SK-N-SH (cell line): ENCODE results near the gene UBE2D1. TPM values are rescaled to one million over a fixed set of nuclear protein-coding genes. Genes with fewer than 3 reads are reported as not detected.

Experiments
- CTCF ChIA-PET: fragments of 300-600, 350-600 bp; formaldehyde crosslinking; extraction: SDS; loops from one replicate; lab custom pipeline; 2021; lab: Yijun Ruan, JAX
- POLR2A ChIA-PET: fragments of 350-600 bp; sonication (Branson Sonifier 250); formaldehyde crosslinking; extraction: SDS; loops from one replicate; lab custom pipeline; 2020; ENCODE audit warnings: antibody characterized with exemption, inconsistent platforms; lab: Yijun Ruan, JAX
- DNase-seq: peaks from one replicate; pipeline ENCODE4 v3.0.0; 2012
- H2AFZ ChIP-seq: fragments of 200-600 bp; sonication (generic); 2 replicates; pipeline ENCODE4 v1.8.1; 2016; ENCODE audit warnings: antibody characterized with exemption, mild to moderate bottlenecking, low read depth
- H3F3A ChIP-seq: fragments of 200-600 bp; sonication (generic); replicated peaks from 2 replicates; pipeline ENCODE3; 2016; ENCODE audit warnings: antibody characterized with exemption, mild to moderate bottlenecking; ENCODE audit not compliant: insufficient read depth
- H3K27ac ChIP-seq, 2 experiments: fragments of 200-500 bp in 1 of 2; fragments of 200-600 bp in 1 of 2; sonication (Bioruptor generic) in 1 of 2; sonication (generic), shearing (Covaris generic) in 1 of 2; 2 replicates each; pipeline versions ENCODE4 v1.5.1 to v1.6.1; 2014 to 2016; ENCODE audit warnings: low read depth in 2 of 2, inconsistent platforms in 1 of 2, low read length in 1 of 2, mild to moderate bottlenecking in 1 of 2, mixed read lengths in 1 of 2
- H3K27me3 ChIP-seq: fragments of 200-600 bp; sonication (generic), shearing (Covaris generic); 2 replicates; pipeline ENCODE4 v1.6.1; 2016; ENCODE audit warnings: mixed run types; ENCODE audit not compliant: insufficient read depth
- H3K36me3 ChIP-seq, 2 experiments: fragments of 200-500 bp in 1 of 2; fragments of 200-600 bp in 1 of 2; sonication (Bioruptor generic) in 1 of 2; sonication (generic) in 1 of 2; replicated peaks in 1 of 2; 2 replicates each; pipeline versions ENCODE3 to v1.5.1; 2014 to 2016; ENCODE audit warnings: low read length in 1 of 2, mild to moderate bottlenecking in 1 of 2; ENCODE audit not compliant: insufficient read depth in 2 of 2, control insufficient read depth in 1 of 2
- H3K4me1 ChIP-seq, 2 experiments: fragments of 200-500 bp in 1 of 2; fragments of 200-600 bp in 1 of 2; sonication (Bioruptor generic) in 1 of 2; sonication (generic), shearing (Covaris generic) in 1 of 2; 2 replicates each; pipeline versions ENCODE4 v1.5.1 to v1.6.1; 2014 to 2016; ENCODE audit warnings: low read depth in 1 of 2, low read length in 1 of 2, mixed run types in 1 of 2; ENCODE audit not compliant: insufficient read depth in 2 of 2, control insufficient read depth in 1 of 2
- H3K4me2 ChIP-seq: fragments of 200-600 bp; sonication (generic), shearing (Covaris generic); 2 replicates; pipeline ENCODE4 v1.6.1; 2017; ENCODE audit warnings: mixed run types
- H3K4me3 ChIP-seq, 2 experiments: fragments of 200-500 bp in 1 of 2; fragments of 200-600 bp in 1 of 2; sonication (Bioruptor generic) in 1 of 2; sonication (generic), shearing (Covaris generic) in 1 of 2; 2 replicates each; pipeline versions ENCODE4 v1.5.1 to v1.8.1; 2014 to 2016; ENCODE audit warnings: low read depth in 2 of 2, inconsistent platforms in 1 of 2, low read length in 1 of 2, mild to moderate bottlenecking in 1 of 2, mixed read lengths in 1 of 2, moderate library complexity in 1 of 2
- H3K79me2 ChIP-seq: fragments of 200-600 bp; sonication (generic); 2 replicates; pipeline ENCODE4 v1.8.1; 2017; ENCODE audit warnings: mild to moderate bottlenecking; ENCODE audit not compliant: insufficient read depth
- H3K9ac ChIP-seq: fragments of 200-600 bp; sonication (generic); 2 replicates; pipeline ENCODE4 v1.6.1; 2017; ENCODE audit warnings: mixed run types
- H3K9me2 ChIP-seq: fragments of 200-600 bp; sonication (generic); 2 replicates; pipeline ENCODE4 v1.6.1; 2017; ENCODE audit warnings: mixed run types
- H3K9me3 ChIP-seq: fragments of 200-600 bp; sonication (generic); 2 replicates; pipeline ENCODE4 v1.6.1; 2017; ENCODE audit warnings: mixed run types, mild to moderate bottlenecking, moderate library complexity
- H4K20me1 ChIP-seq: fragments of 200-600 bp; sonication (generic); 2 replicates; pipeline ENCODE4 v1.6.1; 2017; ENCODE audit warnings: mild to moderate bottlenecking, mixed run types; ENCODE audit not compliant: insufficient read depth
- ELF1 ChIP-seq: IDR thresholded peaks from 2 replicates; pipeline ENCODE4 v1.4.0; 2012
- EZH2phosphoT487 ChIP-seq: fragments of 200-600 bp; sonication (generic); IDR thresholded peaks from 2 replicates; pipeline ENCODE4 v1.6.1; 2017; ENCODE audit warnings: low read depth, mixed run types, mild to moderate bottlenecking, antibody characterized with exemption, moderate library complexity, borderline replicate concordance
- FOSL2 ChIP-seq: IDR thresholded peaks from 2 replicates; pipeline ENCODE4 v1.4.0; 2012; ENCODE audit warnings: low read depth, mild to moderate bottlenecking, moderate library complexity, borderline replicate concordance
- GABPA ChIP-seq: IDR thresholded peaks from 2 replicates; pipeline ENCODE4 v1.4.0; 2012; ENCODE audit warnings: low read depth, mild to moderate bottlenecking
- GATA2 ChIP-seq: sonication (generic); formaldehyde crosslinking; IDR thresholded peaks from 2 replicates; pipeline ENCODE4 v1.5.0; 2020; ENCODE audit warnings: mild to moderate bottlenecking, missing genetic modification reagents
- IRF3 ChIP-seq: fragments of 150-350 bp; IDR thresholded peaks from 2 replicates; pipeline ENCODE4 v1.6.1; 2016; ENCODE audit warnings: mild to moderate bottlenecking, low read depth, low read length
- MEF2A ChIP-seq: IDR thresholded peaks from 2 replicates; pipeline ENCODE4 v1.4.0; 2012; ENCODE audit warnings: low read depth, borderline replicate concordance
- NFIC ChIP-seq: IDR thresholded peaks from 2 replicates; pipeline ENCODE4 v1.4.0; 2012; ENCODE audit warnings: borderline replicate concordance
- POLR2AphosphoS5 ChIP-seq: IDR thresholded peaks from 2 replicates; pipeline ENCODE4 v1.6.1; 2012; ENCODE audit warnings: low read depth, low read length
- REST ChIP-seq: IDR thresholded peaks from 2 replicates; pipeline ENCODE4 v1.6.1; 2012; ENCODE audit warnings: mild to moderate bottlenecking, low read depth, low read length, moderate library complexity
- RFX5 ChIP-seq: IDR thresholded peaks from 2 replicates; pipeline ENCODE4 v1.6.1; 2012; ENCODE audit warnings: mild to moderate bottlenecking, improper control_type of control experiment, low read length
- RXRA ChIP-seq: IDR thresholded peaks from 2 replicates; pipeline ENCODE4 v1.4.0; 2012; ENCODE audit warnings: low read depth, mild to moderate bottlenecking, borderline replicate concordance
- TAF1 ChIP-seq: IDR thresholded peaks from 2 replicates; pipeline ENCODE4 v1.6.1; 2012; ENCODE audit warnings: low read depth, mild to moderate bottlenecking, low read length, moderate library complexity, borderline replicate concordance
- TCF12 ChIP-seq: IDR thresholded peaks from 2 replicates; pipeline ENCODE4 v1.4.0; 2012
- TEAD4 ChIP-seq: IDR thresholded peaks from 2 replicates; pipeline ENCODE4 v1.4.0; 2012; ENCODE audit warnings: mild to moderate bottlenecking, borderline replicate concordance; ENCODE audit not compliant: insufficient read depth
- WGBS: methylation state at CpG from one replicate; pipeline ENCODE4 v1.1.6; 2017; ENCODE audit warnings: low lambda C conversion rate; 5-methylcytosine and 5-hydroxymethylcytosine counted together
- polyA plus RNA-seq, 3 experiments: library from polyadenylated mRNA; depleted of rRNA; stranded (reverse); fragments of >200 nt; gene quantifications; 2 replicates each; pipeline ENCODE4 v1.2.3, GENCODE V29; 2012
- TF ChIP-seq, protein P1 (sequence below): IDR thresholded peaks from 2 replicates; pipeline ENCODE4; 2012

The UBE2D1 gene
- polyA plus RNA-seq, 1 of the 3 experiments (the other 2 are of a cell fraction): 8.7 TPM

DNA sequence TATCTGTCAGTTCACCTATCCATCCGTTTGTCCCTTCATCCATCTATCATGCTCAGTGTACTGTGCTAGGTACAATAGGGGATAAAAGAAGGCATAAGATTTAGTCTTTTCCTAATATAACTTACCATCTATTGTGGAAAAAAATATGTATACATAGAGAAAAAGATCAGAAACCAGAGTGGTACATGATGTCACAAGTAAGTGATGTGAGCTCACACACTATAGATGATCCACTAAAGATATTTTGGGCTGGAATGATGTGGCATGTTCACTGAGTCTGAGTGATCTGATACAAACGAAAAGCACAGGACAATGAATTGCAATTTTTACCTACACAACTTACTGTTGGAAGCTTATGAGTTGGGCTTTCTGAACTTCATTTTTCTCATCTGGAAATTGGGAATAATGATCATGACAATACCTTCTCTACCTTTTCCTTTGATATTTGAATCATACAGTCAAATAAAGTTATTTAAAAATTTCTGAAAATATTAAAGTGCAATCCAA, 47.7 kb downstream of the UBE2D1 start (continued):
- TF ChIP-seq GATA2 (CRISPR knock-in tag) (no peak), POLR2AphosphoS5 (no peak)
- TF ChIP-seq, all 33 proteins: peak for 0

- POLR2A ChIA-PET: interaction anchor here (1.8 kb wide), 1 partner anchor 49 kb away, joined by 7 read pairs; the partner anchor contains the start of gene UBE2D1
- no peaks in the 10 kb centered on the region for H3K9me3 ChIP-seq
Observed at GRCh38 chr10:58384095-58384494, 49.3 kb downstream of the UBE2D1 start.

GRCh38 chr10:58384544-58384998, 49.8 kb downstream of the UBE2D1 start:
- peak overlapping the region; percentile 100 for H2AFZ ChIP-seq
- H3K9ac ChIP-seq: peak overlapping the region; percentile 91
- H3K4me3 ChIP-seq: peak overlapping the region; percentile 99 to 100
- TF ChIP-seq NFIC: no peak
- TF ChIP-seq RFX5: no peak
- TF ChIP-seq TEAD4: no peak
- TF ChIP-seq REST: no peak
- no peak for TF ChIP-seq TCF12
- TF ChIP-seq GATA2 (CRISPR knock-in tag): no peak
- no peak for TF ChIP-seq RXRA
- no peak for TF ChIP-seq FOSL2
- TF ChIP-seq, protein P1, sequence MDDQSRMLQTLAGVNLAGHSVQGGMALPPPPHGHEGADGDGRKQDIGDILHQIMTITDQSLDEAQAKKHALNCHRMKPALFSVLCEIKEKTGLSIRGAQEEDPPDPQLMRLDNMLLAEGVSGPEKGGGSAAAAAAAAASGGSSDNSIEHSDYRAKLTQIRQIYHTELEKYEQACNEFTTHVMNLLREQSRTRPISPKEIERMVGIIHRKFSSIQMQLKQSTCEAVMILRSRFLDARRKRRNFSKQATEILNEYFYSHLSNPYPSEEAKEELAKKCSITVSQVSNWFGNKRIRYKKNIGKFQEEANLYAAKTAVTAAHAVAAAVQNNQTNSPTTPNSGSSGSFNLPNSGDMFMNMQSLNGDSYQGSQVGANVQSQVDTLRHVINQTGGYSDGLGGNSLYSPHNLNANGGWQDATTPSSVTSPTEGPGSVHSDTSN: no peak
- no peak for TF ChIP-seq POLR2AphosphoS5
- no peak for TF ChIP-seq IRF3
- TF ChIP-seq, all 33 proteins: peak for 0
- peak overlapping the region; percentile 90 to 96 for H3K27ac ChIP-seq
- H3K9me3 ChIP-seq: no peaks in the 10 kb centered on the region
- peaks cover 17 to 29% of the 10 kb centered on the region in 2 experiments for H3K36me3 ChIP-seq
- no peaks in the 10 kb centered on the region for H3K27me3 ChIP-seq
- H3F3A ChIP-seq: peaks cover 15% of the 10 kb centered on the region
- CTCF ChIA-PET: interaction anchor here (0.7 to 3.0 kb wide), 12 partner anchors 11 to 209 kb away, joined by 3 to 22 read pairs (median 3); no protein-coding TSS in a partner anchor
- no peaks in the 10 kb centered on the region for H4K20me1 ChIP-seq
- peak overlapping the region; percentile 82 for H3K4me2 ChIP-seq
- WGBS: 7% methylated on average over 12 of the region's 12 CpGs
- POLR2A ChIA-PET: interaction anchor here (1.8 kb wide), 1 partner anchor 50 kb away, joined by 7 read pairs; the partner anchor contains the start of gene UBE2D1
- peaks cover 11 to 18% of the 10 kb centered on the region in 2 experiments; a peak in 3 of 4 replicates for H3K4me1 ChIP-seq
- DNase-seq: no peak
- no peaks in the 10 kb centered on the region for H3K9me2 ChIP-seq
- peaks cover 43% of the 10 kb centered on the region for H3K79me2 ChIP-seq

More at GRCh38 chr10:58384095-58384494, 49.3 kb downstream of the UBE2D1 start:
- Histone ChIP-seq H3F3A (peaks cover 15% of the 10 kb centered on the region), H3K79me2 (peaks cover 38% of the 10 kb centered on the region), H4K20me1 (no peaks in the 10 kb centered on the region), H3K9me2 (no peaks in the 10 kb centered on the region), H2AFZ (peak overlapping the region; percentile 100), H3K9ac (peak overlapping the region; percentile 91), H3K27me3 (no peaks in the 10 kb centered on the region), H3K36me3 (peaks cover 13 to 28% of the 10 kb centered on the region in 2 experiments), H3K4me3 (peak overlapping the region; percentile 99 to 100; a peak in 3 of 4 replicates), H3K27ac (peak overlapping the region; percentile 90 to 96; a peak in 2 of 4 replicates), H3K4me2 (peak overlapping the region; percentile 82; the same call in 1 of the 2 replicates), H3K4me1 (peaks cover 11 to 18% of the 10 kb centered on the region in 2 experiments; a peak in 3 of 4 replicates)
- CTCF ChIA-PET: interaction anchor here (0.7 to 3.0 kb wide), 10 partner anchors 10 to 209 kb away, joined by 3 to 22 read pairs (median 3); no protein-coding TSS in a partner anchor
- WGBS: 95% methylated on average over 3 of the region's 3 CpGs
- DNase-seq: no peak
- TF ChIP-seq TAF1 (no peak), TCF12 (no peak), RFX5 (no peak), EZH2phosphoT487 (no peak), RXRA (no peak), GABPA (no peak), MEF2A (no peak), ELF1 (no peak)
